ENCODE measurements around the gene BANF2.

DNA sequence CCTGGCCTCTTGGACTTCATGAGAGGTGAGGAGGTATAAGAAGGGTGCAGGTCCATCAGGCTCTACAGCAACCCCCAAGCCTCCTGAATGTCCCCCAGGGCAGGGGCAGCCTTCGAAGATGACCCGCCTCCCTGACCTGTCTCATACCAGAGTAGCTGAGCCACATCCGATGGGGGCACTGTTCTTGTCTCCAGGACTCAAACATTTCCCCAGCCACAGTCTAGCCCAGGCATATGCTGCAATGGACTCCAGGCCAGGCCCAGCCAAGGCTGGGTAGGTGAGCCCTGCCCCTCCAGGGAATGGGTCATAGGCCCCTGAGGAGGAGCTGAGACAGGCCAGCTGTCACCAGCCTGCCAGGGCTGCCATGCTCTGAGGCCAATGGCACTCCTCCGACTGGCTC, 65.3 kb downstream of the BANF2 start:
- TF ChIP-seq POLR2A (IDR thresholded peaks at IDR 0.05; ENCODE audit: low read length) (no peak), GATA1 (IDR thresholded peaks at IDR 0.05; ENCODE audit: low read depth, low read length) (no peak)
